ENCODE measurements around the gene USP34. TPM values are rescaled to one million over a fixed set of nuclear protein-coding genes. Genes with fewer than 3 reads are reported as not detected.

USP34 gene
- total RNA-seq, 1 experiment from 2014 or later, result 76.3 TPM

DNA sequence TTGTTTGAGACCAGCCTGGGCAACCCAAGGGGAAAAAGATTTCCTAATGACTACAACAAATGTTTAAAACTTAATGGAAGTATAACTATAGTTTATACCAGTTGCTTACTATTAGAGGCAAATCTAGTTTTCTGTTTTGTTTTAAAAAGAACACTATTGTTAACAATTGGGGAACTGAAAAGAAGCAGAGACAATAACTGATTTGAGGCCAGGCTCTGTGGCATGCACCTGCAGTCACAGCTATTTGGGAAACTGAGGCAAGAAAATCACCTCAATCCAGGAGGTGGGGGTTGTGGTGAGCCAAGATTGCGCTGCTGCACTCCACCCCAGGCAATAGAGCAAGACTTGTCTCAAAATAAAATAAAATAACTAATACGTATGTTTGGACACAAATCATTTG, 28.2 kb upstream of the USP34 start:
- H3K36me3 ChIP-seq (ENCODE audit: control insufficient read depth in 1 of 2, insufficient read depth in 2 of 2, low read length in 2 of 2), result peaks cover 53 to 62% of the 10 kb centered on the region in 2 experiments

More for the DNA sequence above, 28.2 kb upstream of the USP34 start:
- H2AFZ ChIP-seq (ENCODE audit: low read depth, low read length, poor library complexity, severe bottlenecking), result no peak overlapping the region
- H3K27me3 ChIP-seq (ENCODE audit: insufficient read depth, low read length), result no peaks in the 10 kb centered on the region
- H3K4me1 ChIP-seq (ENCODE audit: control insufficient read depth in 1 of 2, insufficient read depth in 2 of 2, low read length in 2 of 2), result no peaks in the 10 kb centered on the region
- BruUV-seq (replicated peaks), result no TSS peak
- ChIA-PET RAD21 (ENCODE audit: low non-redundant PET in 1 of 2, low total read pairs in 2 of 2, uncharacterized antibody in 2 of 2, unreplicated experiment in 2 of 2) (no interaction called here), CTCF (no interaction called here), POLR2A (no interaction called here)
- no peaks in the 10 kb centered on the region for H3K9me3 ChIP-seq (ENCODE audit: control insufficient read depth in 1 of 2, insufficient read depth in 1 of 2, low read depth in 1 of 2, low read length in 2 of 2)
- no peak overlapping the region for H3K9ac ChIP-seq (ENCODE audit: low read length)
- H4K20me1 ChIP-seq (ENCODE audit: insufficient read depth), result peaks cover 18% of the 10 kb centered on the region; the same call in 1 of the 2 replicates
- no peak overlapping the region for H3K4me3 ChIP-seq (replicated peaks in 1 of 2; ENCODE audit: low read depth in 1 of 2, low read length in 2 of 2)
- ATAC-seq (no peak), DNase-seq (ENCODE audit: low read depth, low spot score) (no peak)
- H3K9me2 ChIP-seq (ENCODE audit: insufficient read depth), result no peaks in the 10 kb centered on the region
- no peak overlapping the region for H3K4me2 ChIP-seq (ENCODE audit: low read length)
- intact Hi-C loops (cut with micrococcal nuclease), result no loop called here
- TF ChIP-seq CBX3 (IDR thresholded peaks at IDR 0.05; ENCODE audit: low read depth) (no peak), POLR2AphosphoS5 (IDR thresholded peaks at IDR 0.05; ENCODE audit: low read depth, low read length) (no peak), RAD21 (IDR thresholded peaks at IDR 0.05; ENCODE audit: low read depth) (no peak), SIN3A (IDR thresholded peaks at IDR 0.05; ENCODE audit: low read depth) (no peak), CTCF (IDR thresholded peaks at IDR 0.05 in 2 of 3, conservative IDR thresholded peaks at IDR 0.05 in 1 of 3; ENCODE audit: borderline replicate concordance in 1 of 3, insufficient read depth in 1 of 3, low read depth in 2 of 3, low read length in 2 of 3) (no peak), CEBPB (IDR thresholded peaks at IDR 0.05; ENCODE audit: low read depth) (no peak), ZBTB33 (IDR thresholded peaks at IDR 0.05; ENCODE audit: extremely low read depth, insufficient replicate concordance, low read length) (no peak), MAX (IDR thresholded peaks at IDR 0.05) (no peak), ZNF274 (IDR thresholded peaks at IDR 0.05; ENCODE audit: low read depth, low read length) (no peak), POLR2A (IDR thresholded peaks at IDR 0.05; ENCODE audit: borderline replicate concordance, extremely low read depth, insufficient read depth, insufficient read length) (no peak), EGR1 (IDR thresholded peaks at IDR 0.05; ENCODE audit: low read depth) (no peak), ZFX (IDR thresholded peaks at IDR 0.05) (no peak), EZH2phosphoT487 (IDR thresholded peaks at IDR 0.05; ENCODE audit: borderline replicate concordance) (no peak), JUND (IDR thresholded peaks at IDR 0.05) (no peak), SP1 (IDR thresholded peaks at IDR 0.05; ENCODE audit: low read depth) (no peak), SRF (IDR thresholded peaks at IDR 0.05; ENCODE audit: low read depth) (no peak), EZH2 (IDR thresholded peaks at IDR 0.05) (no peak)
- no peak overlapping the region for H3K27ac ChIP-seq (ENCODE audit: low read depth, low read length)
- H3K79me2 ChIP-seq (ENCODE audit: insufficient read depth, low read length), result peaks cover 98% of the 10 kb centered on the region

Measured in HCT116 (cell line).